ENCODE results near the gene CD69. TPM values are rescaled to one million over a fixed set of nuclear protein-coding genes. Genes with fewer than 3 reads are reported as not detected.
A peak's percentile ranks its signal among the peaks of the same experiment; 100 is the strongest.

Gene CD69
- total RNA-seq (1 to 10 TPM; 1.8 to 2.7 TPM), polyA plus RNA-seq (1 to 10 TPM; 1.3 to 1.6 TPM)

DNA sequence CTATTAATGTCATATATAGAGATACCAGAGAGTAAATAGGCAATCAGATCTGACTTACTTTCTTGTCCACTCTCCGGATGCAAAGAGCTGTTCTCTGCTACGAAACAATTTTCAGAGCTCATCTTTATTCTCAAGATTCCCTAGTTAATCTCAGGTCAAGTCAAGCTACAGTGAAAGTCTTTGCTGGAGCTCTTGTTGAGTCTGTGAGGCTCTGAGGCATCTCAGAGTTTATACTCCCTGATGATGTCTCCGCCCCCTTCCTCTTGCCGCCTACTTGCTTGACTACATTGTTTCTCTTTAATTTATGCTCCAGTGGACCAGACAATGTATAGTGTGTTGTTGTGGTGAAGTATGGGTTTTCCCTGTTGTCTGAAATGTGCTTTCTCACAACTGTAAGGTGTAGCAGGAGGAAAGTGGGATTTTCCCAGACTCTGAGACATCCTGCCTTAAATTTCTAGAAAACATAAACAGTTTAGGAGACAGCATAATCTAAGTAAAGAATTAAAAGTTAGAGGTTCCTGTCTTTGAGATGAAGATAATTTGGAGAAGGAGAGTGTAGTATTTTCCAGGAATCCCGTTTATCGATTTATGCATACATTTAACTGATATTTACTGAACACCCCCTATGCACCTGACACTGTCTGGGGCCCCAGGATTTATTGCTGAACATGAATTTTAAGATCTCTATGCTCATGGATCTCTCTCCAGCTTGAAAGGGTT lies at the start of gene CD69:
CD69 (minus strand) TSS at position 203 of the 720 bp plus-strand sequence; CDS start at position 122, 81 bp downstream.
- Histone ChIP-seq H3K27me3 (ENCODE audit: control insufficient read depth in 4 of 4, insufficient read depth in 4 of 4, low read length in 3 of 4) (peaks cover 0 to 2% (median 0%) of the 10 kb centered on the region in 4 donors), H3K9ac (ENCODE audit: low read depth in 1 of 2, low read length in 2 of 2) (peak within 1 kb of the TSS in 1 of 2 donors; percentile 84), H3K4me1 (ENCODE audit: control insufficient read depth in 4 of 4, insufficient read depth in 4 of 4, low read length in 3 of 4) (no peaks in the 10 kb centered on the region), H3K4me3 (ENCODE audit: low read depth in 1 of 3, low read length in 3 of 3) (peak within 1 kb of the TSS in 1 of 3 donors; percentile 4), H3K9me3 (ENCODE audit: control insufficient read depth in 4 of 4, low read length in 3 of 4) (no peaks in the 10 kb centered on the region), H3K27ac (ENCODE audit: low read depth in 1 of 2, low read length in 2 of 2) (peak within 1 kb of the TSS in 1 of 2 donors; percentile 26), H3K36me3 (ENCODE audit: control insufficient read depth in 4 of 4, insufficient read depth in 3 of 4, low read depth in 1 of 4, low read length in 3 of 4) (no peaks in the 10 kb centered on the region)
- DNase-seq (ENCODE audit: low spot score): no peak
- TF ChIP-seq SP1 (IDR thresholded peaks at IDR 0.05) (no peak), YY1 (IDR thresholded peaks at IDR 0.05) (peak; percentile 14), NR2F2 (IDR thresholded peaks at IDR 0.05) (no peak), ATF3 (IDR thresholded peaks at IDR 0.05) (no peak)
- 67% methylated on average over 6 of the region's 6 CpGs for WGBS

DNA sequence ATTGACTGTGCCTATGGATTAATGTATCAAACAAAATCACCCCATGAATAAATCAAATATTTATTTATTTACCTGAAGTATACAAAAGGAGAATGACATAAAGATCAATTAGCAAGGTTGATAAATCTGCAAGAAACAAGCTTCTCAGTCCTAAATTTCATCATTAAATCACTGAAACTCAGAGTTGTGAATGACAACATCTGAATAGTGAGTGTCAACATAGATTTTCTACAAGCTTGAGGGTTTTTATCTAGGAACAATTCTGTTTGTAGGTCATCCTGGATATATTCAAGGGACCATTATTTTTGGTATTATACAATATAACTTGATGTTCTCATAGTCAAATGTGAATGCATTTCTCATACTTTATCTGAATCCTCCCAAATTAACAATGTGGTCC lies 49.2 kb upstream of the CD69 start:
- H3K36me3 ChIP-seq (ENCODE audit: control insufficient read depth in 4 of 4, insufficient read depth in 3 of 4, low read depth in 1 of 4, low read length in 3 of 4): no peaks in the 10 kb centered on the region
- no peak overlapping the region for H3K27ac ChIP-seq (ENCODE audit: low read depth in 1 of 2, low read length in 2 of 2)
- H3K4me1 ChIP-seq (ENCODE audit: control insufficient read depth in 4 of 4, insufficient read depth in 4 of 4, low read length in 3 of 4): peaks cover 0 to 9% (median 3%) of the 10 kb centered on the region in 4 donors
- H3K4me3 ChIP-seq (ENCODE audit: low read depth in 1 of 3, low read length in 3 of 3): no peak overlapping the region
- no peak for DNase-seq (ENCODE audit: low spot score)
- no peak overlapping the region for H3K9ac ChIP-seq (ENCODE audit: low read depth in 1 of 2, low read length in 2 of 2)
- H3K27me3 ChIP-seq (ENCODE audit: control insufficient read depth in 4 of 4, insufficient read depth in 4 of 4, low read length in 3 of 4): no peaks in the 10 kb centered on the region
- no peaks in the 10 kb centered on the region for H3K9me3 ChIP-seq (ENCODE audit: control insufficient read depth in 4 of 4, low read length in 3 of 4)
- no peak for TF ChIP-seq FOXA1 (IDR thresholded peaks at IDR 0.05)
- no peak for TF ChIP-seq HNF4G (IDR thresholded peaks at IDR 0.05)
- TF ChIP-seq GABPA (IDR thresholded peaks at IDR 0.05 in 1 of 2, conservative IDR thresholded peaks at IDR 0.05 in 1 of 2): no peak
- TF ChIP-seq FOXA2 (IDR thresholded peaks at IDR 0.05): no peak
- no peak for TF ChIP-seq ZBTB33 (IDR thresholded peaks at IDR 0.05)
- TF ChIP-seq MAX (IDR thresholded peaks at IDR 0.05): no peak
- TF ChIP-seq RXRA (IDR thresholded peaks at IDR 0.05): no peak
- TF ChIP-seq RAD21 (IDR thresholded peaks at IDR 0.05): no peak
- TF ChIP-seq YY1 (IDR thresholded peaks at IDR 0.05): no peak

- Histone ChIP-seq H3K27ac (ENCODE audit: low read depth in 1 of 2, low read length in 2 of 2) (no peak overlapping the region), H3K4me1 (ENCODE audit: control insufficient read depth in 4 of 4, insufficient read depth in 4 of 4, low read length in 3 of 4) (peaks cover 0 to 7% (median 3%) of the 10 kb centered on the region in 4 donors), H3K27me3 (ENCODE audit: control insufficient read depth in 4 of 4, insufficient read depth in 4 of 4, low read length in 3 of 4) (no peaks in the 10 kb centered on the region), H3K9ac (ENCODE audit: low read depth in 1 of 2, low read length in 2 of 2) (no peak overlapping the region), H3K36me3 (ENCODE audit: control insufficient read depth in 4 of 4, insufficient read depth in 3 of 4, low read depth in 1 of 4, low read length in 3 of 4) (no peaks in the 10 kb centered on the region), H3K9me3 (ENCODE audit: control insufficient read depth in 4 of 4, low read length in 3 of 4) (no peaks in the 10 kb centered on the region), H3K4me3 (ENCODE audit: low read depth in 1 of 3, low read length in 3 of 3) (no peak overlapping the region)
- no peak for DNase-seq (ENCODE audit: low spot score)
- 77% methylated on average over 4 of the region's 4 CpGs for WGBS
- TF ChIP-seq HNF4A (conservative IDR thresholded peaks at IDR 0.05): no peak
- TF ChIP-seq, protein P1, sequence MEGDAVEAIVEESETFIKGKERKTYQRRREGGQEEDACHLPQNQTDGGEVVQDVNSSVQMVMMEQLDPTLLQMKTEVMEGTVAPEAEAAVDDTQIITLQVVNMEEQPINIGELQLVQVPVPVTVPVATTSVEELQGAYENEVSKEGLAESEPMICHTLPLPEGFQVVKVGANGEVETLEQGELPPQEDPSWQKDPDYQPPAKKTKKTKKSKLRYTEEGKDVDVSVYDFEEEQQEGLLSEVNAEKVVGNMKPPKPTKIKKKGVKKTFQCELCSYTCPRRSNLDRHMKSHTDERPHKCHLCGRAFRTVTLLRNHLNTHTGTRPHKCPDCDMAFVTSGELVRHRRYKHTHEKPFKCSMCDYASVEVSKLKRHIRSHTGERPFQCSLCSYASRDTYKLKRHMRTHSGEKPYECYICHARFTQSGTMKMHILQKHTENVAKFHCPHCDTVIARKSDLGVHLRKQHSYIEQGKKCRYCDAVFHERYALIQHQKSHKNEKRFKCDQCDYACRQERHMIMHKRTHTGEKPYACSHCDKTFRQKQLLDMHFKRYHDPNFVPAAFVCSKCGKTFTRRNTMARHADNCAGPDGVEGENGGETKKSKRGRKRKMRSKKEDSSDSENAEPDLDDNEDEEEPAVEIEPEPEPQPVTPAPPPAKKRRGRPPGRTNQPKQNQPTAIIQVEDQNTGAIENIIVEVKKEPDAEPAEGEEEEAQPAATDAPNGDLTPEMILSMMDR (IDR thresholded peaks at IDR 0.05; ENCODE audit: low read depth, low read length, missing input control): no peak
- TF ChIP-seq SP1 (IDR thresholded peaks at IDR 0.05): no peak
- TF ChIP-seq ATF3 (IDR thresholded peaks at IDR 0.05): no peak
Observed at GRCh38 chr12:9809338-9809737, 48.6 kb upstream of the CD69 start.
